ENCODE results near the gene PLCB1. TPM values are rescaled to one million over a fixed set of nuclear protein-coding genes. Genes with fewer than 3 reads are reported as not detected.

The PLCB1 gene
- polyA plus RNA-seq, 1 donor (not counting 4 experiments of a cell fraction or from before 2014, with no cell fraction given), result 0.37 TPM

GRCh38 chr20:8527998-8528723, 396.1 kb downstream of the PLCB1 start:
- Histone ChIP-seq H3K4me3 (ENCODE audit: control insufficient read depth in 2 of 3, extremely low read depth in 1 of 3, insufficient read depth in 2 of 3, low read depth in 1 of 3, low read length in 3 of 3) (no peak overlapping the region), H3K9ac (ENCODE audit: control insufficient read depth, extremely low read depth, insufficient read depth, low read length) (no peak overlapping the region), H3K36me3 (ENCODE audit: control insufficient read depth in 2 of 2, extremely low read depth in 1 of 2, insufficient read depth in 2 of 2, low read length in 2 of 2) (no peaks in the 10 kb centered on the region), H3K27ac (ENCODE audit: control insufficient read depth, insufficient read depth, low read length) (no peak overlapping the region), H3K9me3 (ENCODE audit: control insufficient read depth, low read depth, low read length) (no peaks in the 10 kb centered on the region), H3K79me2 (ENCODE audit: control insufficient read depth, insufficient read depth, low read length) (no peaks in the 10 kb centered on the region), H4K20me1 (ENCODE audit: control insufficient read depth, extremely low read depth, insufficient read depth, low read length) (no peaks in the 10 kb centered on the region), H3K27me3 (ENCODE audit: control insufficient read depth, extremely low read depth, insufficient read depth, low read length) (no peaks in the 10 kb centered on the region), H3K4me2 (ENCODE audit: control insufficient read depth, extremely low read depth, insufficient read depth, low read depth, low read length) (no peak overlapping the region), H3K4me1 (ENCODE audit: control insufficient read depth, extremely low read depth, insufficient read depth, low read length) (no peaks in the 10 kb centered on the region), H3K9me1 (ENCODE audit: control insufficient read depth, extremely low read depth, insufficient read depth, low read length) (no peaks in the 10 kb centered on the region), H2AFZ (ENCODE audit: control insufficient read depth, low read length) (no peak overlapping the region)
- no peak for DNase-seq (ENCODE audit: low read depth, low spot score)
- no peak for FAIRE-seq
- dilution Hi-C loops (cut with MboI; ENCODE audit: extremely low pct_ligation_motif_present, low sequenced_read_pairs), result no loop called here
- TF ChIP-seq EZH2 (IDR thresholded peaks at IDR 0.05; ENCODE audit: low read length) (no peak), CTCF (optimal IDR thresholded peaks at IDR 0.05 in 1 of 3, IDR thresholded peaks at IDR 0.05 in 1 of 3, conservative IDR thresholded peaks at IDR 0.05 in 1 of 3; ENCODE audit: extremely low read depth in 1 of 3, insufficient read depth in 2 of 3, low read length in 3 of 3) (no peak)

GRCh38 chr20:8530022-8530421, 398.0 kb downstream of the PLCB1 start:
- Histone ChIP-seq H3K27ac (ENCODE audit: control insufficient read depth, insufficient read depth, low read length) (no peak overlapping the region), H3K79me2 (ENCODE audit: control insufficient read depth, insufficient read depth, low read length) (no peaks in the 10 kb centered on the region), H3K9me1 (ENCODE audit: control insufficient read depth, extremely low read depth, insufficient read depth, low read length) (no peaks in the 10 kb centered on the region), H3K4me2 (ENCODE audit: control insufficient read depth, extremely low read depth, insufficient read depth, low read depth, low read length) (no peak overlapping the region), H3K9me3 (ENCODE audit: control insufficient read depth, low read depth, low read length) (peaks cover 1% of the 10 kb centered on the region), H2AFZ (ENCODE audit: control insufficient read depth, low read length) (no peak overlapping the region), H3K4me3 (ENCODE audit: control insufficient read depth in 2 of 3, extremely low read depth in 1 of 3, insufficient read depth in 2 of 3, low read depth in 1 of 3, low read length in 3 of 3) (no peak overlapping the region), H3K36me3 (ENCODE audit: control insufficient read depth in 2 of 2, extremely low read depth in 1 of 2, insufficient read depth in 2 of 2, low read length in 2 of 2) (no peaks in the 10 kb centered on the region), H3K27me3 (ENCODE audit: control insufficient read depth, extremely low read depth, insufficient read depth, low read length) (no peaks in the 10 kb centered on the region), H4K20me1 (ENCODE audit: control insufficient read depth, extremely low read depth, insufficient read depth, low read length) (no peaks in the 10 kb centered on the region), H3K9ac (ENCODE audit: control insufficient read depth, extremely low read depth, insufficient read depth, low read length) (no peak overlapping the region), H3K4me1 (ENCODE audit: control insufficient read depth, extremely low read depth, insufficient read depth, low read length) (no peaks in the 10 kb centered on the region)
- dilution Hi-C loops (cut with MboI; ENCODE audit: extremely low pct_ligation_motif_present, low sequenced_read_pairs), result no loop called here
- DNase-seq (ENCODE audit: low read depth, low spot score), result no peak
- FAIRE-seq, result no peak
- no peak for TF ChIP-seq CTCF (optimal IDR thresholded peaks at IDR 0.05 in 1 of 3, IDR thresholded peaks at IDR 0.05 in 1 of 3, conservative IDR thresholded peaks at IDR 0.05 in 1 of 3; ENCODE audit: extremely low read depth in 1 of 3, insufficient read depth in 2 of 3, low read length in 3 of 3)
- no peak for TF ChIP-seq EZH2 (IDR thresholded peaks at IDR 0.05; ENCODE audit: low read length)

Measured in keratinocyte (primary cell).